NCI-H1436 (cell line): ENCODE results near the gene GRK3.
A peak's percentile ranks its signal among the peaks of the same experiment; 100 is the strongest.

ENCODE experiments used
- DNase-seq: peaks from one replicate; lab custom pipeline; 2025; lab: John Stamatoyannopoulos, UW

GRK3 gene

DNA sequence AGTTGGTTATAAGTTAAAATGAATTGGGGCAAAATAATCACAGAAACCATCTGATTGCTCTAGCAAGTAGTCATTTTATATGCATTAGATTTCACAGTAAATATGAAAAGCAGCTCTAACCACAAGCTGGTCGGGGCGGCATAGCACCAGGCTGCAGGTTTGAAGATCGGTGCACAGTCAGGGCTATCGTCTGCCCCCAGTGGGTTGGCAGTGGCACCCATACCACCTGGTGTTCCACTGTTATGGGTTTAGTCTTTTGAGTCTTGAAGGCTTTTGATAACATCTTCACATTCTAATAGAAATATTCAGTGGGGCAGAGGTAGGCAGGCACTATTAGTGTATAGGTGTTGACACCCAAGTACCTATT lies 62.1 kb downstream of the GRK3 start:
- DNase-seq, result no peak

DNA sequence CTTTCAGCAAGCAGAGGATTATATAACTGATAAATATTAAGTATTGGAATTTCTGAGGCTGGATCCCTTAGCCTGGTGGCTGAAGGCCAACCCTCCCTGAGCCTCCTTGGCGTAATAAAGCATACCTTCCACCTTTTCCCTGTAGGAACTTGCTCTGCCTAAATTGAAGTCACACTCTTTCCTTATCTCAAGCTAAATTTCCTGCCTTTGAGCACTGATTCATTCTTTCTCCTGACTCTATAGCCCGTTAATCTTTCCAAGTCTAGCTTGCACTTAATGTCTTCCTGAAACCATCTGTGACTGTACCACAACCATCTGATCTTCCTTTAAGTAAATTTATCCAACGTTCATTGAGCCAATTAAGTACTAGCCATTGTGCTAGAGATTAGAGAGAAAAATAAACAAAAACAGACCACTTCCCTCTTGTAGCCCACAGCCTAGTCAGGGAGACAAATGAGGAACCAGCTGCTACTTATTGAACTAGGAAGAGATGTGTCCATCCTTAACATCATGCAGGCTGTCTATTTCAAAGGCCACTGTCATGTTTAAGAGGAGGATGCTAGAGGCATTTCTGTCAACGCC lies 62.9 kb downstream of the GRK3 start:
- no peak for DNase-seq

DNA sequence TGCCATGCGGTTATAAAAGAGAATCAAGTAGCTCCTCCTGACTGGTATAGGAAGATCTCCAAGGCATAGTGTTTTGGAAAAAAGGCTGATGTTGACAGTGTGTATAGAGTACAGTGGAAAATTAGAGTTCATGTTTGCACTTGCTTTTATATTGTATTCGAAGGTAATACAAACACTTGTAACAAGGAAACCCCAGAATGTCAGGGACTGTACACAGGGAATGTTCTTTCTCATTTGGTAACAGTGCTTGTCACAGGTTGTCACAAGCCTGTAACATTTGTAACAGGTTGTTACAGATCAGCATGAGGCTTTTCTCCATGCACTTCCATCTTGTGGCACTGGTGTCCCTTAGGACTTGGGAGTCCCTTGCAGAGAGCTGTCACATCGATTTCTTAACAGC lies 64.0 kb downstream of the GRK3 start:
- DNase-seq, result no peak

DNA sequence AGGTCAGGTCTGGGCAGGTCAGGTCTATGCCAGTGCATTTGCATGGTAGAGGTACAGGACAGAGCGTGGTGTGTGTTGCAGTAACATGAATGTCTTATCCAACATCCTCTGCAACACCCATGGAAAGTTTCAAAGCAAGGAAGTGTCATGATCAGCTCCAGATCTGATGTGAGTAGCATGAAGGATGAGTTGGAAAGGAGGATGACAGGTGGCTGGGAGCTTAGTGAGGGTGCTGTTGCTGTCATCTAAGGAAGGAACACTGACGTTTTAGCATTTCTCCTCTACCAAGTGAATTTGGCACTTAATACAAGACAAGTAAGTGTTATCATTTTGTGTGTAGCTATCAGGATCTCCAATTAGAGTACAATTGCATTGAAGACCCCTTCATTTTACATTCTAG lies 65.1 kb downstream of the GRK3 start:
- DNase-seq, result no peak

DNA sequence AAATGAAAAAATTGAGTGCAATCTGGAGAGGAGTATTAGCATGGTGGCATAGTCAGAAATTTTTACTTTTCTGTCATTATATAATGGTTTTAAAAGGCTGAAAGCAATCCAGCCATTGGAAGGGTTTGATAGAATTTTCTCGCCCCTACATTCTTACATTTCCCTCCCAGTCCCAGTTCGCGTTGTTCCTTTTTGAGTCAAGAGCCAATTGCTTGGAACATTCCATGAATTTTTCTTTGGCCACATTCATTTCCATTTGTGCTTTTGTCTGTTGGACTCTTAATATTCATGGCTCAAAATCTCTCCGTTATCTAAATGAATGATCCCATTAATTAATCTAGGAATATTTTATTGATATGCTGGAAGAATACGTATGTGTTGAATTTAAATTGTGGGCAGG lies 66.0 kb downstream of the GRK3 start:
- no peak for DNase-seq

DNA sequence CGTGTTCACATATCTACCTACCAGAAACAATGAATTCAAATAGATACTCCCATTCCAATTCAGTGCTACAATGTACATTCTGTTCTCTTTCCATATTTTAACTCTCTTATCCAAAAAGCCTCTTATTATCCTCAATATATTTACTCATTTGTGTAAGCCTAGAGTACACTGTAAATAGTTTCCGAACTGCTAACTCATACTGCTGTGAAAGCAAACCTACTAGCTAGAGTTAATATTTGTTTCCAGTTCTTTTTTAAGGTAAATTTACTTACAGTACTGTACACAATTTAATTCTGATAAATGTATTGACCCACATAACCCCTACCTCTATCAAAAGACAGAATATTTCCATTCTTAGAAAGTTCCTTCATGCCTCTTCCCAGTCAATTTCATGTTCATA lies 71.8 kb downstream of the GRK3 start:
- no peak for DNase-seq

DNA sequence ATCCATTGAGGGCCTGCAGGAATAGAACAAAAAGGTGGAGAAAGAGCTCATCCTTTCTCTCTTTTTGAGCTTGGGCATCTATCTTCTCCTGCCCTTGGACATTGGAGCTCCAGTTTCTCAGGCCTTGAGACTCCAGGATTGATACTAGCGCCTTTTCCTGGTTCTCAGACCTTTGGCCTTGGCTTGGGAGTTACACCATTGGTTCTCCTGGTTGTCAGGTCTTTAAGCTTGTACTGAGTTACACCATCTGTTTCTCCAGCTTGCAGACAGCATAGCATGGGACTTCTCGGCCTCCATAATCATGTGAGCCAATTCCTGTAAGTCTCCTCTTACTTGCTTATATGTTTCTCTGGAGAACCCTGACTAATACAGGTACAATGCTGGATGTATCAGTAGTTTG lies 72.6 kb downstream of the GRK3 start:
- DNase-seq, result no peak

DNA sequence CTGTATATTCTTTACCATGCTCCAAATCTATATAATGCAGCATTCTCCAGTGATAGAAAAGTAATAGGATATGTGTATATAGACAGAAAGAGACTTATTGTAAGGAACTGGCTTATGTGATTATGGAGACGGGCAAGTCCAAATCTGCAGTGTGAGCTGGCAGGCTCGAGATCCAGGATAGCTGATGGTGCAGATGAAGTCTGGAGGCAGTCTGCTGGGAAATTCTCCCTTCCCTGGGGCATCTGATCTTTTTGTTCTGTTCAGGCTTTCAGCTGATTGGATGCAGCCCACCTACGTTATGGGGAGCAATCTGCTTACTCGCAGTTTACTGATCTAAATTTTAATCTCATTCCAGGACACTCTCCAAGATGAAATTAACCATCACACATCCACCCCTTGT lies 73.2 kb downstream of the GRK3 start:
- DNase-seq, result no peak

DNA sequence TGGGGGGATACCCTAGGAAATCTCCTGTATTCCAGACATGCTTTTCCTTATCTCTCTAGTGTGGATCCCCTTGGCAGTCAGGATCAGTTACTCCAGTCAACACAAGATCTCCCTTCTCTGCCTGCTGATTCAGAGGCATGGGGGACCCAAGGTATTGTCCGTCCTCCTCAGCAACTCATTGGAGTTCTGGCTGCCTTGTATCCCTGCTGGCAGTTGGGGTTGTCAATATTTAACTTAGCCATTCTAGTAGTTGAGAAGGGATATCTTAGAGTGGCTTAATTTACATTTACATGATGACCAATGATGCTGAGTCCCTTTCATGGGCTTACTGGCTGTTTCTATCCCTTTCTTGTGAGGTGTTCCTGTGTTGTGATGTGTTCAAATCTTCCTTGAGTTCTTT lies 74.2 kb downstream of the GRK3 start:
- DNase-seq, result no peak

DNA sequence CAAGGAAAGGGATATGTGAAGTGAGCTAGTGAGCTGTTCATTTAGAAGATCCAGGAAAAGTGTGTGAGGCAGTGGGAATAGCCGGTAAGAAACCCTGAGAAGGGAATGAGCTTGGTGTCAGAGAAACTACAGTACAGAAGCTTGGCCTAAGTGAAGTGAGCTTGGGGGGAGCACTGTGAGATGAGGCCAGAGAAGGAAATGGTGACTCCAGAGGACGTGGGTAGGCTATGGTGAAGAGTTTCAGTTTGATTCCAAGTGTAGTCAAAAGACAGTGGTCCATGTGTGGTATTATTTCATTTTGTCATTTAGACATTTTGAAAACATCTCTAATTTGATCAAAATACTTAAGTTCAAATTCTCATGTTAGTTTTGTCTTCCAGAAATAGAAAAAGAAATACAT lies 77.2 kb downstream of the GRK3 start:
- DNase-seq, result no peak

DNA sequence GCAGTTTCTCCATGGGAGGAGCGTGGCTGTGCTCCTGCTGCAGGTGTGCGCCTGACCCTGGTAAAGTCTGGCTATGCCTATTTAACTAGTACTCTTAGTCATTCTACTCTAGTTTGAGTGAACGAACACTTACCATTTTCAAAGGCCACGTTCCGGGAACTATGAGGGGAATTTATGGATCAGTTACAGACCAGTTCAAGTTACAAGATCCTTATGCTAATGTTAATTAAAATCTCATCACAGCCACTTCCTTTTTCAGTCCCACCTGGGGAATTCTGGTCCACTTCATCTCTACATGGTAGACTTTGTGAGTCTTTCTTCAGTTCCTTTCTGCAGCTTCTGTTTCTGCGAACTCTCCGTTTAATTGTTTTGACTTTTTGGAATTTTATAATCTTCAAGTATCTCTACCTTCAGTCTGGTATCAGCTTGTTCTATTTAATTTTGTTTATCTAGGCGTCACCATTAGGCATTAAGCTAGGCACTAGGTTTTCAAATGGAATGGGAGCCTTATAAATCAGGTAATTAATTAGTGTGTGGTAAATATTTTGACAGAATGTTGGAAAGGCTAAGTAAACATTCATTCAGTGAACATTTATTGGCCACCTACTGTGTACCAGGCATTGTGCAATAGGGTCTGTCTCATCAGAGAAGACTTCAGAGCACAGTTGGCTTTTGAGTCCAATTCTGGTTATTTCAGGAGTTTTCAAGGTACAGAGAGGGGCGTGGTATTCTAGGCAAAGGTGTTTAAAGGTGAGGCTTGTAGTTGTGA lies 78.9 kb downstream of the GRK3 start:
- DNase-seq, result no peak

DNA sequence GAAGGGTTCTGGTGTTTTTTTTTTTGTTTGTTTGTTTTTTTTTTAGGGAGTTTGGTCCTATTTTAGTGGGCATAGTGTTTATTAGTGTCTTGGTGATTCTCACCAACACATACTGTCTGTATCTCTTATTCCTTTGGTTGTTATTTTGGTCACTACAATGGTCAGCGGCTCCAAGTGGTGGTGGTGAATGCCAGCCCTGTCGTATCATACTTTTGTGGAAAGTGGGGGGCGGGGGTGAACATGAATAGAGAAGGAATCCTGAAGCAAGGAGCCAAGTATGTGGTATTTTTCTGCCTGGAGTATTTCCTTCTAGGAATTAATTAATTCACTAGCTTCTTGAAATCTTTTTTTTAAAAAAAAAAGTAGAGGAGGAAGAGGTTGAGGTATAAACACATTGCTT lies 79.6 kb downstream of the GRK3 start:
- no peak for DNase-seq

DNA sequence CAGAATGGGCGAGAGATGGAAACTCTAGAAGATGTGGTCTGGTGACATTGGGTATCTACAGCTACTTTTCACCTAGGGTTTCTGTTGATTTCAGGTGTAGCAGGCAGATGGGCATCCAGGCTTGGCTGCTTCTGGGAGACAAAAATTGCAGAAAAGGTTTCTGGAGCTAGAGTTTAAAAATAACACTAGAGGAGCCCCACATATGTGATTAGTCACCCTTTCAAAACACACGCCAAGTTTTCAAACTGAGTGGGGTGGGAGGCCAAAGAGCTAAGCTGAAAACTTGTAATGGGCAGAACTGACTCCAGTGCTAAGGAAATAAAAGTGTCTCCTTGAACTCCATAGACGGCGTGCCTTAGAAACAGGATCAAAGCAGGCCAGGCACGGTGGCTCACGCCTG lies 80.8 kb downstream of the GRK3 start:
- DNase-seq, result no peak

DNA sequence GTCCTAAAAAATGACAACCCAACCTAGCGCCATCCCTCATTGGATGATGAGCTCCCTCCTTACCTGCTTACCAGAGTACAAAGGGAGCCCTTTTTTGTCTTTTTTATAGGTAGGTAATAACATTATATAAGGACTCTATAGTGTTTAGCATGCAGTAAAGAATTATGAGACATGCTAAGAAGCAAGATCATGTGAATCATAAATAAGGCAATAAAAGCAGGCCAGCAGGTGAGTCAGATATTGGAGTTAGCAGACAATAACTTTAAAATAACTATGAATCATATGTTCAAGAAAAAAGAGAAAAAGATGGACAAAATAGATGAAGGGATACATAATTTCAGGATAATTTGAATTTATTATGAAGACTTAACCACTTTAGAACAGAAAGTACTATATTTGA lies 81.5 kb downstream of the GRK3 start:
- no peak for DNase-seq

DNA sequence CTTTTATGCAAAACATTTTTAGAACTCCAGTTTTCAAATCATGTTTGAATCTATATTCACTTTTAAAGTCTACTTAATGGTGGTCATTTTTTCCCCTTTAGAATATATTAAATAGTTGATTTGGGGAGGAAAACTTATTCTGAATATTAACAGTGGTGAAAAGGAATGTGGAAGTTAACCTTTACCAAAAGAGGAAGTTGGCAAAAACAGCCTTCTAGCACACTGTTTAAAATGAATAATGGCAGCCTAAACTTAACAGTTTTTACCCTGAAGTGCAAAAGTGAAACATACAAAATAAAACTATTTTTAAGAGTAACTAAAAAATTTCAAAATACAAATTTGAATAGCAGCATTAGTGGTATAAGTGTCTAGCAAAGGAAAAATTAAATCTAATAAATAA lies 86.4 kb downstream of the GRK3 start:
- DNase-seq, result no peak

DNA sequence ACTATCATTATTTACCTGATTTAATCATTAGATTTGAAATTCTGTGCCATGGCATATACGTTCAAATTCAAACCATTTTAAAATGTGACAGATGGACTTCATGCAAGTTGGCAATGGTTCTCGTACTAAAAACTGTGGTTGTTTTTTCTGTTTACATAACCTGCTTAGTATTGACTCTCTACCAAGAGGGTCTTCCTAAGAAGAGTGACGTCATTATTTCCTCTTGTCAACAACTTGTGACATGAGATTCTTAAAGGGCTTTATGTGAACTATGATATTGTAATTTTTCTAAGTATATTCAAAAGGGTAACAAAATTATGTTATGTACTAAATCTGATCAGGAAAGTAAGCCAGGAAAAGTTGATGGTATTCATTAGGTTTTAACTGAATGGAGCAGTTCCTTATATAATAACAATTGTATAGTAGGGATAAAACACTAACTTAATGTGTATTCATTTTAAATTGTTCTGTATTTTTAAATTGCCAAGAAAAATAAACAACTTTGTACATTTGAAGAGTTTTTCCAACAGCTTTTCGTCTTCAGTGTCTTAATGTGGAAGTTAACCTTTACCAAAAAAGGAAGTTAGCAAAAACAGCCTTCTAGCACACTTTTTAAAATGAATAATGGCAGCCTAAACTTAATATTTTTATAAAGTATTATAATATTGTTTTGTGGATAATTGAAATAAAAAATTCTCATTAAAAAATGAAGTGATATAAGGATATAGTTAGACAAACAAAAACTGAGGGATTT lies 87.0 kb downstream of the GRK3 start:
- DNase-seq, result no peak

DNA sequence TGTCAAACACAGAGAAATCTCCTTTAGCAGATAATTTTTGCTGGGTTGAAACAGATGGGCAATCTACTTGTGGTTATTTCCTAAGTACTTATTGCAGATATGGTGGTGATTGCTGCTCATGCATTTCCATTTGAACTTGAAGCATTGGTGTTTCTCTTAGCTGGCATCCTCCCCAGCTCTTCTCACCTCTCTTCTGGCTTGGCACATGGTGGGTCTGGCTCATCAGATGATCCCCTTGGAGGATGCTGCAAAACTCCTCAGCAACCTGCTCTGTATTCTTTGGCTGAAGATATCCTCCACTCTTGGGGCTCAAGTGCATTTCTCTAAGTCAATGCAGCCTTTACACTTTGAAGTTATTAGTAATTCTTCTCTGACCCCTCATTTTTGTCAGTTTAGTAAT lies 90.2 kb downstream of the GRK3 start:
- no peak for DNase-seq

DNA sequence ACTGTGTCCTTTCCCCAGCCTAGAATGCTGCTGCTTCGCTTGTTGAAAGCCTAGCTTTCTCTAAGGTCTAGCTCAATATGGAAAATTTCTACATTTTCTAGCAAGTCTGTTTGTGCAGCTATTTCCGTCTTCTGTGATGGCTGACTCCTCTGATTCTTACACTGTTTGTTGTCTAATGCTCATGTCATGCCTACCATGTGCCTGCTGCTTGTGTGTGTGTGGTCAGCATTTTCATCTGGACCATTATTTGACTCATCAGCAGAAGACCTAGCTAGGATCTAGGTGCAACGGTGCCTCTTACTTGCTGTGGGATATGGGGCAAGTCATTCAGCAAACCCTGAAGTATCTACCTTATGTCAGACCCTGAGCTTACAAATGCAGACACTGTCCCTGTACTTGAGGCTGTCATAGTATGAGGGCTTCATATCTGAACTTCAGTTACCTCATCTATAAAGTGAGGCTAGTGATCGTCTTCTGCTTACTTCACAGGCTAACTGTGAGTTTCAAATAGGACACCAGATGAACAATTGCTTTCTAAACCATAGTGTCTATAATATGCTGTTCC lies 91.0 kb downstream of the GRK3 start:
- DNase-seq, result no peak

DNA sequence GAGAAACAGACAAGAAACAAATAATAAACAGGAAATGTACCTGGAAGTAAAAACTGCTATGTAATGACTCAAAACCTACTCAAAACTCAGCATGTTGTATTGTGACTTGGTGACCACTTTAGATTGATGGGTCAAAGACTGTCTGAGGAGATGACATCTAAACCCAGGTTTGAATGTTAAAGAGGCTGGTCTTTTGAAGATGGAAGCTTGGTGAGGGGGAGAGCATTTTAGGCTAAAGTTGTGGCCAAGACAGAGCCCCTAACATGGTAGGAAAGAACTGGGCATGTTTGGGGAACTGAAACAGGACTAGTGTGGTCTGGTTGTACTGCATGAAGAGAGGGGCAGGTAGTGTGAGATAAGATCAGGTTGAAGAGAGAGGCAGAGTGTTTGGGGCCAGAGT lies 92.2 kb downstream of the GRK3 start:
- no peak for DNase-seq

DNA sequence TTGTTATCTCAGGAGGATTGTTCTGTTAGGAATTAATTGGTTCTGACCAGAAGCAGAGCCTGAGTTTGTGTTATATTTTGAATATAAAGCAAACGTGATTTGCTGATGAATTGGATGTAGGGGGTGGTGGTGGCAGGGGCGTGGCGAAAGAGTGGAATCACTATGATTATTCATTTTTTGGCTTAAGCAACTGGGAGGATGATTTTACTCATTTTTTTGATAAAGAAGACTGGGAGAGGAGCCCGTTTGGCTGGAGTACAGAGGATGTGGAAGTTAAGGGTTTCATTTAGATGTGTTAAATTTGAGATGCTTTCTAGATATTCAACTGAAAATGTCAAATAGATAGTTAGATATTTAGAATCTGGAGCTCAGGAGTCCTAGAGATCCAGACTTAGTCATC lies 94.2 kb downstream of the GRK3 start:
- DNase-seq, result no peak

DNA sequence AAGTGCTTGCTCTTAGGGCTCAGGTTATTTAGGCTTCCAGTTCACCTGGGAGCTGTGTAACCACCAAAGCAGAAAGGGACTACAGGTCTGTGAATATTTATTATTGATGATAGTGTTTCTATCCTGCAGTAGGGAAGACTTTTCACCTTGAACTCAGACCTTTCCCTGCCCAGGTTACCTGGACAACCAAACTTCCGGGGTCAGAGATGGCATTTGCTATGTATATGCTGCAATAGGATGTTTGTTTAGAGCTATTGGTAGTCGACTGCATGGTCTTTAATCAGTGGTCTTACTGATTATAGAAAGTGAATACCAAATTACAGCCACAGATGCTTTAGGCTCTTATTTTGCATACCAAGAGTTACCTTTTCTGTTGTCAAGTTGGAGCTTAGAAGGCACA lies 94.9 kb downstream of the GRK3 start:
- DNase-seq, result no peak

DNA sequence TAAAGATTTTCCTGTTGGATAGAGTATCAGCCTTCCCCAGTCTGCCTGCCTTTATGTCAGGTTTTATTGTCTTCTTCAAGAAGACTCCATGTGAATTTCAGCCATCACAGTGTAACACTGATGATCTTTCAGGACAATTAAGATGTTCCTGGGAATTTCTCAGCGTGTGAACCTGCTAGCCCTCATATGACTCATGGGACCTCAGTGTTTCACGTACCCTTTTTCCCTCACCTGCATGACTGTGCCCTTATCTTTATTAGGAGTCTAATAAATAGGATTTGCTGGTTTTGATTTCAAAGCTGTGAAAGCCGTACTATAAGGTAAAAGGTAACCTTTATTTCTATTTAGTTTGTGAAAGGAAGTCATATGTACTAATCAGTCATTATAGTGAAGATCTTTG lies 95.9 kb downstream of the GRK3 start:
- no peak for DNase-seq

DNA sequence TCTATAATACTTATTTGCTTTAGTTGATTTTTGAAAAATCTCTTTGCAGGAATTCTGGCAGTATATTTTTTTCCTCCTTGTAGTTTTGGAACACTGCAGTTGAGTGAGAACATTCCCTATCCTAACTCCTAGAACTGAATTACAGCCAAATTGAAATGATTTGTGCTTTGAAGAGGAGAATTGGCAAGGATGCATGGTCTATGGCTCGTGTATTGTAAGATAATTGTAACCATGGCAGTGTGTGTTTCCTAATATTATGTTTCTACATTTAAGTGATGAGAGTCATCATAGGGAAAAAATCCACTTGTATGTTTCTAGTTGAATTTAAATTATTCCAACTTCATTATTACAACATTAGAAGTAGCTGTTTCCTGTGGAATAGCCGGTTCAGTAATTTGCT lies 96.6 kb downstream of the GRK3 start:
- peak; percentile 2 for DNase-seq
